ENCODE measurements around the gene ABCA2.

The ABCA2 gene, protein sequence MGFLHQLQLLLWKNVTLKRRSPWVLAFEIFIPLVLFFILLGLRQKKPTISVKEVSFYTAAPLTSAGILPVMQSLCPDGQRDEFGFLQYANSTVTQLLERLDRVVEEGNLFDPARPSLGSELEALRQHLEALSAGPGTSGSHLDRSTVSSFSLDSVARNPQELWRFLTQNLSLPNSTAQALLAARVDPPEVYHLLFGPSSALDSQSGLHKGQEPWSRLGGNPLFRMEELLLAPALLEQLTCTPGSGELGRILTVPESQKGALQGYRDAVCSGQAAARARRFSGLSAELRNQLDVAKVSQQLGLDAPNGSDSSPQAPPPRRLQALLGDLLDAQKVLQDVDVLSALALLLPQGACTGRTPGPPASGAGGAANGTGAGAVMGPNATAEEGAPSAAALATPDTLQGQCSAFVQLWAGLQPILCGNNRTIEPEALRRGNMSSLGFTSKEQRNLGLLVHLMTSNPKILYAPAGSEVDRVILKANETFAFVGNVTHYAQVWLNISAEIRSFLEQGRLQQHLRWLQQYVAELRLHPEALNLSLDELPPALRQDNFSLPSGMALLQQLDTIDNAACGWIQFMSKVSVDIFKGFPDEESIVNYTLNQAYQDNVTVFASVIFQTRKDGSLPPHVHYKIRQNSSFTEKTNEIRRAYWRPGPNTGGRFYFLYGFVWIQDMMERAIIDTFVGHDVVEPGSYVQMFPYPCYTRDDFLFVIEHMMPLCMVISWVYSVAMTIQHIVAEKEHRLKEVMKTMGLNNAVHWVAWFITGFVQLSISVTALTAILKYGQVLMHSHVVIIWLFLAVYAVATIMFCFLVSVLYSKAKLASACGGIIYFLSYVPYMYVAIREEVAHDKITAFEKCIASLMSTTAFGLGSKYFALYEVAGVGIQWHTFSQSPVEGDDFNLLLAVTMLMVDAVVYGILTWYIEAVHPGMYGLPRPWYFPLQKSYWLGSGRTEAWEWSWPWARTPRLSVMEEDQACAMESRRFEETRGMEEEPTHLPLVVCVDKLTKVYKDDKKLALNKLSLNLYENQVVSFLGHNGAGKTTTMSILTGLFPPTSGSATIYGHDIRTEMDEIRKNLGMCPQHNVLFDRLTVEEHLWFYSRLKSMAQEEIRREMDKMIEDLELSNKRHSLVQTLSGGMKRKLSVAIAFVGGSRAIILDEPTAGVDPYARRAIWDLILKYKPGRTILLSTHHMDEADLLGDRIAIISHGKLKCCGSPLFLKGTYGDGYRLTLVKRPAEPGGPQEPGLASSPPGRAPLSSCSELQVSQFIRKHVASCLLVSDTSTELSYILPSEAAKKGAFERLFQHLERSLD (N-terminal part only)

DNA sequence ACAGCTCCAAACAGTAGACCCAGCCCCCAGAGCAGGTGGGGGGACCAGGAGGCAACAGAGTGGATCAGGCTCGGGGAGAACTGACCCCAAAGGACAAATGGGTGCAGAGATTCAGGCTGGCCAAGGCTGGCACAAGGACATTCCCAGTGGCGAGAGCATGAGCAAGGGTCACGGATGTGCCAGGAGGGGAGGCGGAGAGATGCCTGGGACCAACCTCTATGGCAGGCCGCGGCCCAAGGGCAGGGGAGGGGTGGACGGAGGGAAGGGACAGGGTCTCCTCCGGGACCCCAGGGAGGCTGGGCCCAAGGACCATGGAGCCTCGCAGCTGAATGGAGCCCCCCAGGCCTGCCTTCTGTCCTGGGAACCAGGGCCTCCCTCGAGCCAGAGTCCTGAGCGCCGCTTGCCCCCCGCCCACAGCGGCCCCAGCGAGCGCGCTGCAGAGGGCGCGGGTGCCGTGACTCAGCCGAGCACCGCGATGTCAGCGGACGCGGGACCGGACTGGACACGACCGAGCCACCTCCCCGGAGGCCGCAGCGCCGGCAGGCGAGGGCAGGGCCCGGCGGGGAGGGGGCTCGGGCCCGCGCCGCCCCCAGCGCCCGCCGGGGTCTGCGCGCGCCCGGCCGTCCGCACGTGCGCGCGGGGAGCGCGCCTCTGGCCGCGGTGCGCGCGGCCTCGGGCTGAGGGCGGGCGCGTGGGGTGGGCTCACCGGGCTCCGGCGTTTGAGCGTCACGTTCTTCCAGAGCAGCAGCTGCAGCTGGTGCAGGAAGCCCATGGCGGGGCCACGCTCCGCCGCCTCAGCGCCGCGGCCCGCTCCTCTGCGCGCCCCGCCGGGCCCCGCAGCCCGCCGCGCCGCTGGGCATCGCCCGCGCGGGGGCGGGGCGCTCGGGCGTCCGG lies at the start of gene ABCA2:
Gene ABCA2 (minus strand): TSS at position 869 of the 894 bp plus-strand sequence. CDS start 97 bp downstream, at position 772.
- H3K4me3 ChIP-seq (ENCODE audit: low read depth, low read length) = peak within 1 kb of the TSS; percentile 42
- in situ Hi-C loops (cut with HindIII; ENCODE audit: low sequenced_read_pairs) = loop anchor here (25.0 kb wide), 1 partner anchor 240 kb away; the partner anchor contains the start of genes CCDC183 and TMEM141
- no peak for DNase-seq (ENCODE audit: low read depth)
- TF ChIP-seq, protein P1, sequence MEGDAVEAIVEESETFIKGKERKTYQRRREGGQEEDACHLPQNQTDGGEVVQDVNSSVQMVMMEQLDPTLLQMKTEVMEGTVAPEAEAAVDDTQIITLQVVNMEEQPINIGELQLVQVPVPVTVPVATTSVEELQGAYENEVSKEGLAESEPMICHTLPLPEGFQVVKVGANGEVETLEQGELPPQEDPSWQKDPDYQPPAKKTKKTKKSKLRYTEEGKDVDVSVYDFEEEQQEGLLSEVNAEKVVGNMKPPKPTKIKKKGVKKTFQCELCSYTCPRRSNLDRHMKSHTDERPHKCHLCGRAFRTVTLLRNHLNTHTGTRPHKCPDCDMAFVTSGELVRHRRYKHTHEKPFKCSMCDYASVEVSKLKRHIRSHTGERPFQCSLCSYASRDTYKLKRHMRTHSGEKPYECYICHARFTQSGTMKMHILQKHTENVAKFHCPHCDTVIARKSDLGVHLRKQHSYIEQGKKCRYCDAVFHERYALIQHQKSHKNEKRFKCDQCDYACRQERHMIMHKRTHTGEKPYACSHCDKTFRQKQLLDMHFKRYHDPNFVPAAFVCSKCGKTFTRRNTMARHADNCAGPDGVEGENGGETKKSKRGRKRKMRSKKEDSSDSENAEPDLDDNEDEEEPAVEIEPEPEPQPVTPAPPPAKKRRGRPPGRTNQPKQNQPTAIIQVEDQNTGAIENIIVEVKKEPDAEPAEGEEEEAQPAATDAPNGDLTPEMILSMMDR (IDR thresholded peaks at IDR 0.05; ENCODE audit: low read depth, low read length, missing control alignments) = no peak

DNA sequence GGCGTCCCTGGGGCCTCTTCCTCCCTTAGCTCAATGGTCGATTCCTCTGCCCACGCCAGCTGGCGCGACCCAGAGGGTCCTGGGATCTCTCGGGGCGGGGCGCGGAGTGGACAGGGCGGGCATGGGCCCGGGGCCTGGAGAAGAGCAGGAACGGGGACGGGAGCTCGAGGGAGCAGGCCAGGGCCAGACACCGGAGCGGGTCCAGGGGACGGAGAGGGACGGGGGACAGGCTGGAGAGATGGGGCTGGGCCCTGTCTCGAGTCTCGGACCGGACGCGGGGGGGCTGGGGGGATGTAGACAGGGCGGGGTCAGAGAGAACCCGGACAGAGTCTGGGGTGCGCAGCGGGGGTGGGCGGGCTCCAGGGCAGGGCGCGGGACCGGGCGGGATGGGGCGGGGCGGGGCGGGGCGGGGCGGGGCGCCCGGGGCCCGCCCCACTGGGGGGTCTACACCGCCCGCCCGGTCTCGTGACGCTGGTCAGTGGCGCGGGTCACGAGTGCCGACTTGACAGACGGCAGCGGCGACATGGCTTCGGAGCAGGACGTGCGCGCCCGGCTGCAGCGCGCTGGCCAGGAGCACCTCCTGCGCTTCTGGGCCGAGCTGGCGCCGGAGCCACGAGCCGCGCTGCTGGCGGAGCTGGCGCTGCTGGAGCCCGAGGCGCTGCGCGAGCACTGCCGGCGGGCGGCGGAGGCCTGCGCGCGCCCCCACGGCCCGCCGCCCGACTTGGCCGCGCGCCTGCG lies 49.1 kb upstream of the ABCA2 start, which contains the start of gene UAP1L1:
Gene UAP1L1 (plus strand): TSS at position 508 of the 738 bp plus-strand sequence. CDS start 16 bp downstream, at position 524.
- DNase-seq (ENCODE audit: low read depth) = no peak
- TF ChIP-seq, protein P1 (IDR thresholded peaks at IDR 0.05; ENCODE audit: low read depth, low read length, missing control alignments) = no peak
- H3K4me3 ChIP-seq (ENCODE audit: low read depth, low read length) = peak within 1 kb of the TSS; percentile 56
- in situ Hi-C loops (cut with HindIII; ENCODE audit: low sequenced_read_pairs) = no loop called here

DNA sequence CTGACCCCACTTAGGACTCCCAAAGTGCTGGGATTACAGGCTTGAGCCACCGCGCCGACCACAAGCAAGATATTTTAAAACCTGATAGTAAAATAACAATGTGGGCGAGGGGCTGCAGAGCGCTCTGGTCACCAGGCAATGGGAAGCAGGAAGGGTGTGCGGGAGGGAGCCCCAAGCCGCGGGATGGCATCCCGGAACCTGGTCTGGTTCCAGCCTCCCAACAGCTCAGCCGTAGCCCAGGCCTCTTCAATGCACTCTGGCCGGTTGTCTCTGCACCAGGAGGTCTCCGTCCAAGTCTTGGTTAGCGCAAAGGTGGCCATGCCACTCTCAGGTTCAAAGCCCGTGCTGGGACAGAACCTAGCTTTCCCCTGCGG lies 48.6 kb upstream of the ABCA2 start:
- DNase-seq (ENCODE audit: low read depth) = no peak
- in situ Hi-C loops (cut with HindIII; ENCODE audit: low sequenced_read_pairs) = no loop called here
- TF ChIP-seq, protein P1 (IDR thresholded peaks at IDR 0.05; ENCODE audit: low read depth, low read length, missing control alignments) = no peak
- H3K4me3 ChIP-seq (ENCODE audit: low read depth, low read length) = peak overlapping the region; percentile 56

DNA sequence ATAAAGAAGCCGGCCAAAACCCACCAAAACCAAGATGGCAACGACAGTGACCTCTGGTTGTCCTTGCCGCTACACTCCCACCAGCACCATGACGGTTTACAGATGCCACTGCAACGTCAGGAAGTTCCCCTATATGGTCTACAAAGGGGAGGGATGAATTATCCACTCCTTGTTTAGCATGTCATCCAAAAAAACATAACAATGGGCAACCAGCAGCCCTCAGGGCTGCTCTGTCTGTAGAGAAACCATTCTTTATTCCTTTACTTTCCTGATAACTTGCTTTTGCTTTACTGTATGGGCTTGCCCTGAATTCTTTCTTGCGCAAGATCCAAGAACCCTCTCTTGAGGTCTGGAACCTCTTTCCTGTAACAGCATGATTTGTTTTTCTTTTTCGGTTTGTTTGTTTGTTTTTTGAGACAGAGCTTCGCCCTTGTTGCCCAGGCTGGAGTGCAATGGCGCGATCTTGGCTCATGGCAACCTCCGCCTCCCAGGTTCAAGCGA lies 47.3 kb upstream of the ABCA2 start:
- no peak overlapping the region for H3K4me3 ChIP-seq (ENCODE audit: low read depth, low read length)
- in situ Hi-C loops (cut with HindIII; ENCODE audit: low sequenced_read_pairs) = no loop called here
- TF ChIP-seq, protein P1 (IDR thresholded peaks at IDR 0.05; ENCODE audit: low read depth, low read length, missing control alignments) = no peak
- DNase-seq (ENCODE audit: low read depth) = no peak

DNA sequence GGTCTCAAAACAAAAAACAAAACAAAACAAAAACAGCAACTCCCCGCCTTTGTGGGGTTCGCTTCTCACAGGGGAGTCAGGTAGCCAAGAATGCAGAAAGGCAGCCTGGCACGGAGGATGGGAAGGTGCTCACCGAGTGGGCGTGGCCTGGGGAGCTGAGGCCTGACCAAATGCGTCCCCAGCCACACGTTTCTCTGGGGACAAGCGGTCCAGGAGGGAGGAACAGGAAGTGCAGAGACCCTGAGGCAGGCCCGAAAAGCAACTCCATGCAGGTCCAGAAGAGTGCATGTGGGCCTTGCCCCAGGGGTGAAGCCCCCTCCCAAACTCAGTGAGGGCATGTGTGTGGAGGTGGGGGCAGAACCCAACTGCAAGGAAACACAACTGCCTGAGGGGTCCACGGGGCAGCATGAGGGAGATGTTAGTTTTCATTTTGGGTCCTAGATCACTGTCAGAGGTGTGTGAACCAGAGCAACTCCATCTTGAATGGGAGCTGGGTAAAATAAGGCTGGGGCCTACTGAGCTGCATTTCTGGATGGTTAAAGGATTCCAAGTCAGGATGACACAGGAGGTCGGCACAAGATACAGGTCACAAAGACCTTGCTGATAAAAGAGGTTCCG lies 46.7 kb upstream of the ABCA2 start:
- in situ Hi-C loops (cut with HindIII; ENCODE audit: low sequenced_read_pairs) = no loop called here

More for the DNA sequence above, 46.7 kb upstream of the ABCA2 start:
- no peak overlapping the region for H3K4me3 ChIP-seq (ENCODE audit: low read depth, low read length)
- no peak for DNase-seq (ENCODE audit: low read depth)
- TF ChIP-seq, protein P1 (IDR thresholded peaks at IDR 0.05; ENCODE audit: low read depth, low read length, missing control alignments) = no peak

All from astrocyte of the cerebellum (primary cell).